ENCODE data around the gene TDRD6. TPM values are rescaled to one million over a fixed set of nuclear protein-coding genes. Genes with fewer than 3 reads are reported as not detected.
A peak's percentile ranks its signal among the peaks of the same experiment; 100 is the strongest.

The TDRD6 gene, protein sequence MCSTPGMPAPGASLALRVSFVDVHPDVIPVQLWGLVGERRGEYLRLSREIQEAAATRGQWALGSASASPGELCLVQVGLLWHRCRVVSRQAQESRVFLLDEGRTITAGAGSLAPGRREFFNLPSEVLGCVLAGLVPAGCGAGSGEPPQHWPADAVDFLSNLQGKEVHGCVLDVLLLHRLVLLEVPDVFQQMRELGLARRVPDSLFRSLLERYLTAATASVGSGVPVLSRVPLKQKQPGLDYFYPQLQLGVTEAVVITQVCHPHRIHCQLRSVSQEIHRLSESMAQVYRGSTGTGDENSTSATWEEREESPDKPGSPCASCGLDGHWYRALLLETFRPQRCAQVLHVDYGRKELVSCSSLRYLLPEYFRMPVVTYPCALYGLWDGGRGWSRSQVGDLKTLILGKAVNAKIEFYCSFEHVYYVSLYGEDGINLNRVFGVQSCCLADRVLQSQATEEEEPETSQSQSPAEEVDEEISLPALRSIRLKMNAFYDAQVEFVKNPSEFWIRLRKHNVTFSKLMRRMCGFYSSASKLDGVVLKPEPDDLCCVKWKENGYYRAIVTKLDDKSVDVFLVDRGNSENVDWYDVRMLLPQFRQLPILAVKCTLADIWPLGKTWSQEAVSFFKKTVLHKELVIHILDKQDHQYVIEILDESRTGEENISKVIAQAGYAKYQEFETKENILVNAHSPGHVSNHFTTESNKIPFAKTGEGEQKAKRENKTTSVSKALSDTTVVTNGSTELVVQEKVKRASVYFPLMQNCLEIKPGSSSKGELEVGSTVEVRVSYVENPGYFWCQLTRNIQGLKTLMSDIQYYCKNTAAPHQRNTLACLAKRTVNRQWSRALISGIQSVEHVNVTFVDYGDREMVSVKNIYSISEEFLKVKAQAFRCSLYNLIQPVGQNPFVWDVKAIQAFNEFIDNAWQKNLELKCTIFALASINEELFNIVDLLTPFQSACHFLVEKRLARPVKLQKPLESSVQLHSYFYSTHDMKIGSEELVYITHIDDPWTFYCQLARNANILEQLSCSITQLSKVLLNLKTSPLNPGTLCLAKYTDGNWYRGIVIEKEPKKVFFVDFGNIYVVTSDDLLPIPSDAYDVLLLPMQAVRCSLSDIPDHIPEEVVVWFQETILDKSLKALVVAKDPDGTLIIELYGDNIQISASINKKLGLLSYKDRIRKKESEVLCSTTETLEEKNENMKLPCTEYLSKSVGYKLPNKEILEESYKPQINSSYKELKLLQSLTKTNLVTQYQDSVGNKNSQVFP (N-terminal part only)
- total RNA-seq = 0.07 to 0.29 TPM (median 0.13 TPM) in 3 replicates
- long read RNA-seq = 0 reads

DNA sequence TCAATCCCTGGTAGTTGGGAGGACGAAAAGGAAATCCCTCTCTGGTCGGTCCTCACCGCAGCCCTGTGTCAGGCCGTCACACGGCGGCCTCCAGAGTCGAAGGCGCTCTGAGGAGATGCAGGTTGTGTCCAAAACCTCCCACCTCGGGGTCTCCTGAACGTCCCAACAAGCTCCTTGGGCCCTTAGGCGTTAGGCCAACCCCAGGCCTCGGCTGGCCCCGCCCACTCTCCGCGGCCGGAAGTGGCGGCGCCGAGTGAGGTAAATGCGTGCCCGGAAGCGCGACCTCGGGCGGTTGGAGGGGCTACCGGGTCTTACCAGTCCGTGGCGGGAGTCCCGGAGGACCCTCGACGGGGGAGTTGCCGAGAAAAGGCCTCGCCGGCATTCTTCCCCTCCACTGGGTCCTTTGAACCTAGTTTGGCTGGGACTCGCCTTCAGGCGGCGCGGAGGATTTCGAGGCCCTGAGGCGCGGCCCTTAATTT, at the start of gene TDRD6:
Gene TDRD6 (plus strand): TSS at position 267 of the 479 bp plus-strand sequence. CDS start 244 bp downstream, outside the sequence.
- peaks cover 20% of the 10 kb centered on the region for H3K4me1 Mint-ChIP-seq (ENCODE audit: low read depth)
- H3K9me3 Mint-ChIP-seq (ENCODE audit: low read depth) = no peaks in the 10 kb centered on the region
- TF ChIP-seq, protein P1, sequence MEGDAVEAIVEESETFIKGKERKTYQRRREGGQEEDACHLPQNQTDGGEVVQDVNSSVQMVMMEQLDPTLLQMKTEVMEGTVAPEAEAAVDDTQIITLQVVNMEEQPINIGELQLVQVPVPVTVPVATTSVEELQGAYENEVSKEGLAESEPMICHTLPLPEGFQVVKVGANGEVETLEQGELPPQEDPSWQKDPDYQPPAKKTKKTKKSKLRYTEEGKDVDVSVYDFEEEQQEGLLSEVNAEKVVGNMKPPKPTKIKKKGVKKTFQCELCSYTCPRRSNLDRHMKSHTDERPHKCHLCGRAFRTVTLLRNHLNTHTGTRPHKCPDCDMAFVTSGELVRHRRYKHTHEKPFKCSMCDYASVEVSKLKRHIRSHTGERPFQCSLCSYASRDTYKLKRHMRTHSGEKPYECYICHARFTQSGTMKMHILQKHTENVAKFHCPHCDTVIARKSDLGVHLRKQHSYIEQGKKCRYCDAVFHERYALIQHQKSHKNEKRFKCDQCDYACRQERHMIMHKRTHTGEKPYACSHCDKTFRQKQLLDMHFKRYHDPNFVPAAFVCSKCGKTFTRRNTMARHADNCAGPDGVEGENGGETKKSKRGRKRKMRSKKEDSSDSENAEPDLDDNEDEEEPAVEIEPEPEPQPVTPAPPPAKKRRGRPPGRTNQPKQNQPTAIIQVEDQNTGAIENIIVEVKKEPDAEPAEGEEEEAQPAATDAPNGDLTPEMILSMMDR (IDR thresholded peaks at IDR 0.05) = no peak
- H3K36me3 Mint-ChIP-seq (ENCODE audit: low read depth) = no peaks in the 10 kb centered on the region
- H3K27ac Mint-ChIP-seq (ENCODE audit: unreplicated experiment) = no peak within 1 kb of the TSS
- no peak within 1 kb of the TSS for H3K4me3 Mint-ChIP-seq (ENCODE audit: unreplicated experiment)
- peak; percentile 83 for DNase-seq (ENCODE audit: low spot score)
- H3K27me3 Mint-ChIP-seq (ENCODE audit: low read depth) = no peaks in the 10 kb centered on the region

DNA sequence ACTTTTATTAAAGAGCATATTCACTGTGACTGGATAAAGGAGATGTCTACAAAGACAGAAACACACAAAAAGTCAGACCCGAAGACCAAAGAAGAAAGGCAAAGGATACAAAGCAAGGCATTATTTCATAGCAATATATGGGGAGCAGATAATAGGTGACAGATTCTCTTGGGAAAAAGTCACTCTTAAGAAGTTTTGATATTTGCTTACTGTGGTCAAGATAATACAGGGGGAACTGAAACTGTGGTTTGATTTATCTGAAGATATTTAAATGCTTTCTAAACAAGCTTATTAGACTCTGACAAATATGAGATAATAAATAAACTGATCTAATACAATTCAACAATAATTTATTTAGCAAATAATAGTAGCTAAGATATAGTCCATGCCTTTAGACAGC, 49.8 kb upstream of the TDRD6 start:
- Mint-ChIP-seq H3K27ac (ENCODE audit: unreplicated experiment) (no peak overlapping the region), H3K4me3 (ENCODE audit: unreplicated experiment) (no peak overlapping the region), H3K36me3 (ENCODE audit: low read depth) (no peaks in the 10 kb centered on the region), H3K4me1 (ENCODE audit: low read depth) (peaks cover 16% of the 10 kb centered on the region), H3K27me3 (ENCODE audit: low read depth) (no peaks in the 10 kb centered on the region), H3K9me3 (ENCODE audit: low read depth) (no peaks in the 10 kb centered on the region)
- DNase-seq (ENCODE audit: low spot score) = no peak
- TF ChIP-seq, protein P1 (IDR thresholded peaks at IDR 0.05) = no peak

DNA sequence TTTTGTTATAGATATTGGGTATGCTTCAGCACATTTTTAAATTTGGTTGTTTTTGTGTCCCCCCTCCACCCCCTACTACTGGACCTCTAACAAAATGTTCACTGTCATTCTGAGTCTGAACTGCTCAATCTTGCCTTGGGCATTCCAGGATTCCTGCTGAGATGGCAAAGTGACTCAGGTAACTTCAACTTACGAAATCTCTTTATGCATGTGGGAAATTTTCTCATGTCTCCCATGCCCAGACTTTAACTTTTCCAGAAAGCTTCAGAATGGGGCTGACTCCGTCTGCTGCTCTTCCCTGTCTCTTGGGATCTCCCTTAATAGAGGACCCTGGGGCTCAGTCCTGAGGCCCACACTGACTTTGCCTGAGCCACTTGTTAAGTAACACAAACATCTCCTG, 49.0 kb upstream of the TDRD6 start:
- H3K4me1 Mint-ChIP-seq (ENCODE audit: low read depth) = peaks cover 16% of the 10 kb centered on the region
- no peaks in the 10 kb centered on the region for H3K27me3 Mint-ChIP-seq (ENCODE audit: low read depth)
- no peak for DNase-seq (ENCODE audit: low spot score)
- TF ChIP-seq, protein P1 (IDR thresholded peaks at IDR 0.05) = no peak
- no peak overlapping the region for H3K4me3 Mint-ChIP-seq (ENCODE audit: unreplicated experiment)
- peak overlapping the region; percentile 57 for H3K27ac Mint-ChIP-seq (ENCODE audit: unreplicated experiment)
- no peaks in the 10 kb centered on the region for H3K36me3 Mint-ChIP-seq (ENCODE audit: low read depth)
- no peaks in the 10 kb centered on the region for H3K9me3 Mint-ChIP-seq (ENCODE audit: low read depth)

DNA sequence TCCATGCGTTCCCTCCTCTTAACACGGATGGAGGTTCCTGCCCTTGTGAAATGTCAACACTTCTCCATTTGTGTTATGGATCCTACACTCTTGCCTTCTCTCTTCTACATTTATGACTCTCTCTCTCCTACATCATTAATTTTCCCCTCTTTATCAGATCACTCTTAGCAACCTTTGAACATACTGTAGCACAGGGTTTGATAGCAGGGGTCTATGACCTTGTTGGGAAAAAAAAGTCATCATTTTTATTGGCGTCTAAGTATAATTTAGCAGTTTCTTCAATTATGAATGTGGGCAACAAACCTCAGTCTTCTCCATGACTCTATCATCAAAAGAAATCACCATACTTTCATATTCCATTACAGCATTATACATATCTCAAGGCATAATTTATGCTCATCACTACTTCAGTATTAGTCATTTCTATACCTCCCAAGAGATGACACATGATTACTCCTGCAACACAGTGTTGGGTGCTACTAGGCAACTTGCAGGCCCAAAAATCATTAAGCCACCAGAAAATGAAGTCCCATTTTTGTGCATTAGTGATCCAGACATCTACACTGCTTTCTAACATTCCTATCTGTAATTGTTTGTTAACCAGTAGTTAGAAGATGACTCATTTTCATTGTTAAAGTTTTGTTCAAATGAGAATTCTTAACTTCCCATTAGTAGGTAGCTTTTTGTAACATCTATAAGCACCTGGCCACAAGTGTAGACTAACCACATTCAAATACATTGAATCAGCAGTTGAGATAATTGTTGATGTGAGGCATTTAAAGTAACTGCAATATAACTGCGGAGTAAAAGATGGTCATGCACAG, 44.5 kb upstream of the TDRD6 start:
- TF ChIP-seq, protein P1 (IDR thresholded peaks at IDR 0.05) = no peak
- H3K36me3 Mint-ChIP-seq (ENCODE audit: low read depth) = no peaks in the 10 kb centered on the region
- peaks cover 6% of the 10 kb centered on the region for H3K4me1 Mint-ChIP-seq (ENCODE audit: low read depth)
- peaks cover 7% of the 10 kb centered on the region for H3K9me3 Mint-ChIP-seq (ENCODE audit: low read depth)
- DNase-seq (ENCODE audit: low spot score) = no peak
- no peak overlapping the region for H3K4me3 Mint-ChIP-seq (ENCODE audit: unreplicated experiment)
- no peaks in the 10 kb centered on the region for H3K27me3 Mint-ChIP-seq (ENCODE audit: low read depth)
- no peak overlapping the region for H3K27ac Mint-ChIP-seq (ENCODE audit: unreplicated experiment)

Data from chondrocyte (in vitro differentiated cells).